ENCODE data around the gene COQ5. TPM values are rescaled to one million over a fixed set of nuclear protein-coding genes. Genes with fewer than 3 reads are reported as not detected.

The COQ5 gene
- total RNA-seq (2014; rRNA removed; shearing (Covaris generic)): 42.3 and 47.8 TPM in 2 replicates

DNA sequence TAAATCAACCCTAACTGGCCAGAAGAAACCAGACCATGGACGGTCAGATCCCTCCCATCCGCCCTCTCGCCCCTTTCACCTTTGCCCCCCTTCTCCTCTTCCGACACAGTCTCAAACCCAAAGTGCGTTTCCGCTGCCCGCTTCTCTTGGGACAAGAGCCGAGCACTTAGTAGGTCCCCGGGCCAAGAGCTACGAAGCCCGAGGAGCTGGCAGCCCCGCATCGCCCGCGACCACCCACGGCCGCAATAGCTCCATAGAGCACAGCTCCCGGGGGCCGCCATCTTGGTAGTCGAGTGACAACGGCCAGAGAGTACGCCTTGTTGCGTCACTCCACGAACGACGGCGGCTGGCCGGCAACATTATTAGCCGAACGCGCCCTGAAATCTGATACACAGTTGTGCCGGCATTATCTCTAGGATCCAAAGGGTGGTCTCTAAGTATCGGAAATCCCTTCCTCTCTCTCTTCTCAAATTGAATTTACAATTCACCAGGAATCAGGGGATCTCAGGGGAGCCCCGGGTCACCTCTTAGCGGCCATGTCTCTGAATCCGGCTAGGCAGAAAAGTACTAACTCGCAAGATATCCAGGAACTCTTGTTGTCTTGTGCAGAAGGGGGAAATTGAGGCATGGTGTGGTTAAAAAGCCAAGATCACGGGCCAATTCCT is at the start of gene COQ5:
Gene COQ5 (minus strand): TSS at position 298 of the 665 bp plus-strand sequence. CDS start 17 bp downstream, at position 281.
- peak within 1 kb of the TSS; percentile 67 for H3K4me3 ChIP-seq
- H3K27ac ChIP-seq: peak within 1 kb of the TSS; percentile 87
- 0 out of 2 replicates have a peak, but pooled peaks cover 7% of the 10 kb centered on the region for H3K36me3 ChIP-seq
- no peaks in the 10 kb centered on the region for H3K27me3 ChIP-seq (replicated peaks)
- DNase-seq (ENCODE audit: low read depth in 1 of 2, low spot score in 2 of 2): peak; percentile 86
- H3K9me3 ChIP-seq (replicated peaks): no peaks in the 10 kb centered on the region
- H3K4me1 ChIP-seq (replicated peaks): peaks cover 8% of the 10 kb centered on the region

- H3K27ac ChIP-seq: no peak overlapping the region
- no peak overlapping the region for H3K4me3 ChIP-seq
- no peak for DNase-seq (ENCODE audit: low read depth in 1 of 2, low spot score in 2 of 2)
- no peaks in the 10 kb centered on the region for H3K27me3 ChIP-seq (replicated peaks)
- peaks cover 91% of the 10 kb centered on the region for H3K36me3 ChIP-seq
- H3K4me1 ChIP-seq (replicated peaks): no peaks in the 10 kb centered on the region
- H3K9me3 ChIP-seq (replicated peaks): no peaks in the 10 kb centered on the region
Observed at GRCh38 chr12:120574106-120574505, 45.1 kb upstream of the COQ5 start.

GRCh38 chr12:120573560-120573959 is 44.6 kb upstream of the COQ5 start:
- no peak for DNase-seq (ENCODE audit: low read depth in 1 of 2, low spot score in 2 of 2)
- no peaks in the 10 kb centered on the region for H3K4me1 ChIP-seq (replicated peaks)
- H3K27ac ChIP-seq: no peak overlapping the region
- H3K36me3 ChIP-seq: peaks cover 91% of the 10 kb centered on the region
- no peaks in the 10 kb centered on the region for H3K9me3 ChIP-seq (replicated peaks)
- H3K27me3 ChIP-seq (replicated peaks): no peaks in the 10 kb centered on the region
- no peak overlapping the region for H3K4me3 ChIP-seq

- DNase-seq (ENCODE audit: low read depth in 1 of 2, low spot score in 2 of 2): no peak
- no peak overlapping the region for H3K27ac ChIP-seq
- no peaks in the 10 kb centered on the region for H3K27me3 ChIP-seq (replicated peaks)
- no peaks in the 10 kb centered on the region for H3K4me1 ChIP-seq (replicated peaks)
- H3K4me3 ChIP-seq: no peak overlapping the region
- peaks cover 84% of the 10 kb centered on the region for H3K36me3 ChIP-seq
- no peaks in the 10 kb centered on the region for H3K9me3 ChIP-seq (replicated peaks)
Observed at GRCh38 chr12:120571299-120571698, 42.3 kb upstream of the COQ5 start.

- H3K4me1 ChIP-seq (replicated peaks): no peaks in the 10 kb centered on the region
- H3K36me3 ChIP-seq: peaks cover 83% of the 10 kb centered on the region
- H3K4me3 ChIP-seq: no peak overlapping the region
Observed at GRCh38 chr12:120563495-120563894, 34.5 kb upstream of the COQ5 start.

DNA sequence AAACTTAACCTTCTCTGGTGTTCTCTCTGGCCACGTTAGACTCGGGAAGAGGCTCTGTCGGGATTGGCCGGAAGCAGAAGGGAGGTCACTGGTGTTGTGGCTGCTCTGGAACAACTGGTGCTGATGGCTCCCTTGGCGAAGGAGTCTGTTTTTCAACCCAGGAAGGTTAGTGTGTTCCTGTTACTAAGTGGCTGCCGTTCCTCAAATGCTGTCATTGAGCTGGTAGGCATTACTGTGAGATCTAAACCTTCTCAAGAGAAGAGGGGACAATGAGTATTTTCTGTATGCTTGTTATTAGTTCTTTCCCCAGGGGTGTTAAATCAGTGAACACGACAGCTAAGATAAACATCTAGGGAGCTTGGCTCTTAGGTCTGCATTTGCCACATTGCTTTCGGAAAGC is 33.9 kb upstream of the COQ5 start:
- H3K36me3 ChIP-seq: peaks cover 83% of the 10 kb centered on the region
- H3K4me1 ChIP-seq (replicated peaks): no peaks in the 10 kb centered on the region
- H3K27ac ChIP-seq: no peak overlapping the region
- no peak for DNase-seq (ENCODE audit: low read depth in 1 of 2, low spot score in 2 of 2)
- H3K27me3 ChIP-seq (replicated peaks): no peaks in the 10 kb centered on the region
- no peaks in the 10 kb centered on the region for H3K9me3 ChIP-seq (replicated peaks)
- no peak overlapping the region for H3K4me3 ChIP-seq

More at GRCh38 chr12:120563495-120563894, 34.5 kb upstream of the COQ5 start:
- H3K27me3 ChIP-seq (replicated peaks): no peaks in the 10 kb centered on the region
- H3K27ac ChIP-seq: no peak overlapping the region
- no peaks in the 10 kb centered on the region for H3K9me3 ChIP-seq (replicated peaks)
- no peak for DNase-seq (ENCODE audit: low read depth in 1 of 2, low spot score in 2 of 2)

GRCh38 chr12:120557589-120557988 is 28.6 kb upstream of the COQ5 start:
- DNase-seq (ENCODE audit: low read depth in 1 of 2, low spot score in 2 of 2): no peak
- Histone ChIP-seq H3K36me3 (peaks cover 64% of the 10 kb centered on the region), H3K9me3 (replicated peaks) (no peaks in the 10 kb centered on the region), H3K27me3 (replicated peaks) (no peaks in the 10 kb centered on the region), H3K4me3 (no peak overlapping the region), H3K27ac (no peak overlapping the region), H3K4me1 (replicated peaks) (no peaks in the 10 kb centered on the region)

DNA sequence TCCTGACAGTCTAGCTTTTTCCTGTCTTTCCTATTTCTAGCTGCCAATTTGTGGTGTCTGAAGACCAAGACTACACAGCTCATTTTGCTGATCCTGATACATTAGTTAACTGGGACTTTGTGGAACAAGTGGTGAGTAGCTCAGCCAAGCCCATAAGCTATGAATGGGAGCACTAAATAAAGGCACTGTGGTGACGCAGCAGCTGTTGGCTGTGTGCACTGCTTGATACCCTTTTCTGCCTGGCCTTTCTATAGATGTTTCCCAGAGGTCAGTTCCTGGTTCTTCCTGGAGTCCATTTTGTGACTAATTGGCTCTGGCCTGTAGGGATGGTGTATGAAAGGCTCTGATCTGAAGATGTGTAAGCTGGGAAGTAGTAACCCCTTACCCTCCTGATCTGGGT is 25.7 kb upstream of the COQ5 start:
- Histone ChIP-seq H3K27me3 (replicated peaks) (no peaks in the 10 kb centered on the region), H3K36me3 (peaks cover 45% of the 10 kb centered on the region), H3K4me3 (no peak overlapping the region), H3K4me1 (replicated peaks) (no peaks in the 10 kb centered on the region), H3K9me3 (replicated peaks) (no peaks in the 10 kb centered on the region), H3K27ac (no peak overlapping the region)
- DNase-seq (ENCODE audit: low read depth in 1 of 2, low spot score in 2 of 2): no peak

DNA sequence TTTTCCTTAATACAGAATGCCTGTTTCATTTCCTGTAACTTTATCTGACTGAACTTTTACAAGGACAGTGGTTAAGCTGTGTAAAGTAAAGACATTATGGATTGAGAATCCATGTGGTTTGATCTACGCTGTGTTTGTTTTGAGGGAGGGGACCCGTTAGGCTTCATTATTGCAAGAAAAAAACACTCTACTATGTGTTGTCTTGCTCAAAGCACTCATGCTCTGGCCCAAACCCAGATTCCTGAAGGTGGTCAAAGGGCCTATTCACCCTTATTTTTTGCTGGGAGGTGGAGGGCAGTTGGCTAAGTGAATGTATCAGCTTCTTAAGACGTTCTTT is 17.1 kb upstream of the COQ5 start:
- Histone ChIP-seq H3K27ac (no peak overlapping the region), H3K27me3 (replicated peaks) (no peaks in the 10 kb centered on the region), H3K4me3 (no peak overlapping the region), H3K9me3 (replicated peaks) (no peaks in the 10 kb centered on the region), H3K36me3 (peaks cover 51% of the 10 kb centered on the region), H3K4me1 (replicated peaks) (no peaks in the 10 kb centered on the region)
- no peak for DNase-seq (ENCODE audit: low read depth in 1 of 2, low spot score in 2 of 2)

DNA sequence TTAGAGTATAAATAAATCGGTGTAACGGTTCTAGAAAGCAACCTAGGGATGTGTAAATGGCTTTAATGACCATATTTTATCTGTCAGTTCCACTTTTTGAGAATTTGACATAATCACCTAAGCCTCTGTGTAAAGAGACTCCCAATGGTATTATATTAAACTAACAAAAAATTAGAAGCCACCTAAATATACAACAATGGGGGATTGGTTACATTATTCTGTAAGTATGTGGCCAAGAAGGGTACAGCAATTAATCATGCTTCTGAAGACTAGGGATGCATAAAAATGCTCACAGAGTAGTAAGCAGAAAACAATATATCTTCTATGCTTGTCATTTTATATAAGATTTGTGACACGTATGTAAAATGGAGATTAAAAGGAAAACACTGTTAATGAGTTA is 15.7 kb upstream of the COQ5 start:
- Histone ChIP-seq H3K36me3 (peaks cover 59% of the 10 kb centered on the region), H3K4me3 (no peak overlapping the region), H3K27me3 (replicated peaks) (no peaks in the 10 kb centered on the region), H3K27ac (no peak overlapping the region), H3K9me3 (replicated peaks) (no peaks in the 10 kb centered on the region), H3K4me1 (replicated peaks) (no peaks in the 10 kb centered on the region)
- DNase-seq (ENCODE audit: low read depth in 1 of 2, low spot score in 2 of 2): no peak

DNA sequence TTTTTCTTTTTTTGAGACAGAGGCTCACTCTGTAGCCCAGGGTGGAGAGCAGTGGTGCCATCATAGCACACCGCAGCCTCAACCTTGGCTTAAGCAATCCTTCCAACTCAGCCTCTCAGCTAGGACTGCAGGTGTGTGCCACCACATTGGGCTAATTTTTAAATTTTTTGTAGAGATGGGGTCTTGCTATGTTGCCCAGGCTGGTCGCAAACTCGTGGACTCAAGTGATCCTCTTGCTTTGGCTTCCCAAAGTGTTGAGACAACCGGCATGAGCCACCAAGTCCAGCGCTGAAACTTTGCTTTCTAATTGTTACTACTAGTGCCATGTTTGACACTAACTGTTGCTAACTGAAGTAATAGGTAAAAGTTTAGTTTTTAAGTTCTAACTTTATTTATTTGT is 13.2 kb upstream of the COQ5 start:
- DNase-seq (ENCODE audit: low read depth in 1 of 2, low spot score in 2 of 2): no peak
- Histone ChIP-seq H3K36me3 (peaks cover 59% of the 10 kb centered on the region), H3K27me3 (replicated peaks) (no peaks in the 10 kb centered on the region)

DNA sequence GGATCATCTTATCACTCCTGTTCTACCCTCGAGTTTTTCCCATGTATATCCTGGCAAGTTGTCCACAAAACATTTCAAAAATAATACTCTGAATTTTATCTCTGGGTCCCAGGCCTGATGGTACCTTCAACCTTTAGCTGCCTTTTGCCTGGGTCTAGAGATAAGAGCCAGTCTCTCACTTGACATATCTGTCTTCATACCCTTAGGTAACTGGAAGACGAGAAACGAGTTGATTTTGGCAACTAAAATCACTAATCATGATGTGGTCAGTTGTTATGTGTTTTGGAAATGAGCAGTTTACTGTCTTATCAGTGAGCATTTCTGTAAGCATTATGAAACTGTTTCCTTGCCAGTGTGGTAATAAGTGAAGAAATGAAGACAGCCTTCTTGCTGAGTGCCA is 11.5 kb upstream of the COQ5 start:
- H3K36me3 ChIP-seq: peaks cover 61% of the 10 kb centered on the region
- no peak overlapping the region for H3K4me3 ChIP-seq
- DNase-seq (ENCODE audit: low read depth in 1 of 2, low spot score in 2 of 2): no peak

More for the DNA sequence above, 13.2 kb upstream of the COQ5 start:
- no peak overlapping the region for H3K4me3 ChIP-seq
- H3K27ac ChIP-seq: no peak overlapping the region
- H3K9me3 ChIP-seq (replicated peaks): no peaks in the 10 kb centered on the region
- H3K4me1 ChIP-seq (replicated peaks): peaks cover 19% of the 10 kb centered on the region

DNA sequence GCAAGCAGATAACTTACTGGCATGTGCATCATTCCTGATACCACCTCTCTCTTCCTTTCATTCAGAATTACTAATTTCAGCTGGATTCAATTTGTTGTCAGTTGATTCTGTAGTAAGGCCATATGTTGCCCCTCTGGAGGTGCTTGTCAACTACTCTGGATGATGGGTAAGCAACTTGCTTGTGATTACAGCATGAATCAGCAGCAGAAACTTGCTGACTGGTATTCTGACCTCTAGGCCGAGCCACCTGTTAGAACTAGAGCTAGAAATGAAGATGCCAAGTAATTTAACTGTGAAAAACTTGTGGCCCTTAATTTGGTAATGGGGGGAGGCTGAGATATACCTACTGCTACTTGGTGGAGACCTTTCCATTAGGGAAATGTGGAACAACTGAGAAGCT is 10.3 kb upstream of the COQ5 start:
- Histone ChIP-seq H3K4me3 (no peak overlapping the region), H3K4me1 (replicated peaks) (peaks cover 38% of the 10 kb centered on the region)
- DNase-seq (ENCODE audit: low read depth in 1 of 2, low spot score in 2 of 2): no peak

More for the DNA sequence above, 11.5 kb upstream of the COQ5 start:
- no peaks in the 10 kb centered on the region for H3K27me3 ChIP-seq (replicated peaks)
- no peaks in the 10 kb centered on the region for H3K9me3 ChIP-seq (replicated peaks)
- H3K4me1 ChIP-seq (replicated peaks): peaks cover 35% of the 10 kb centered on the region
- H3K27ac ChIP-seq: no peak overlapping the region

GRCh38 chr12:120538281-120539156 is 9.6 kb upstream of the COQ5 start:
- Histone ChIP-seq H3K36me3 (peaks cover 66% of the 10 kb centered on the region), H3K27me3 (replicated peaks) (no peaks in the 10 kb centered on the region), H3K4me1 (replicated peaks) (peaks cover 38% of the 10 kb centered on the region), H3K9me3 (replicated peaks) (no peaks in the 10 kb centered on the region), H3K27ac (peak overlapping the region; percentile 30; the same call in 1 of the 2 replicates), H3K4me3 (no peak overlapping the region)
- peak; percentile 34 to 46 for DNase-seq (ENCODE audit: low read depth in 1 of 2, low spot score in 2 of 2)

More for the DNA sequence above, 10.3 kb upstream of the COQ5 start:
- Histone ChIP-seq H3K27me3 (replicated peaks) (no peaks in the 10 kb centered on the region), H3K27ac (0 out of 2 replicates have a peak overlapping the region, but pooled peaks have one; percentile 30), H3K36me3 (peaks cover 65% of the 10 kb centered on the region), H3K9me3 (replicated peaks) (no peaks in the 10 kb centered on the region)
